ENCODE results near the gene KLF2.
"Not testable (repeated sequence)": the region's sequence is repeated elsewhere in the genome, so short reads cannot be mapped to it uniquely, and the experiment has no call there.

Gene KLF2

GRCh38 chr19:16338470-16339360, 14.1 kb downstream of the KLF2 start:
- DNase-seq = no peak

GRCh38 chr19:16339361-16339725, 14.7 kb downstream of the KLF2 start:
- DNase-seq = no peak

DNA sequence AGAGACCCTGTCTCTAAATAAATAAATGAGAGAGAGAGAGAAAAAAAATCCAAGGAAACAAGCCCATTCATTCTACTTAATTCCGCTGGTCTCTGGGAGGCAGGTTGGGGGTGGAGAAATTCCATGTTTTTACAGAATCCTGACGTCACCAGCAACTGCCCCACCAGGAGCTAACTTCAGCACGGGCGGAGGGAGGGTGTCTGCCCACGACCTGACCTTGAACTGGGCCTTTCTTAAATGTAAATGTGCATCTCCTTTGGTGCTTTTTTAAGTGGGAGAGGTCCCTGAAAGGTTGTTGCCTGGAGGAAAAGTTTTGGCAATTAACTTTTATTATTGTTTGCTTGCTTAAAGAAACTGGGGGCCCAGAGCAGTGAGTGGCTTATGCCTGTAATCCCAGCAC, 15.5 kb downstream of the KLF2 start:
- no peak for DNase-seq

GRCh38 chr19:16340654-16341053, 16.0 kb downstream of the KLF2 start:
- DNase-seq = no peak

- DNase-seq = no peak
These were observed 17.5 kb downstream of the KLF2 start for GRCh38 chr19:16342002-16342715.

DNA sequence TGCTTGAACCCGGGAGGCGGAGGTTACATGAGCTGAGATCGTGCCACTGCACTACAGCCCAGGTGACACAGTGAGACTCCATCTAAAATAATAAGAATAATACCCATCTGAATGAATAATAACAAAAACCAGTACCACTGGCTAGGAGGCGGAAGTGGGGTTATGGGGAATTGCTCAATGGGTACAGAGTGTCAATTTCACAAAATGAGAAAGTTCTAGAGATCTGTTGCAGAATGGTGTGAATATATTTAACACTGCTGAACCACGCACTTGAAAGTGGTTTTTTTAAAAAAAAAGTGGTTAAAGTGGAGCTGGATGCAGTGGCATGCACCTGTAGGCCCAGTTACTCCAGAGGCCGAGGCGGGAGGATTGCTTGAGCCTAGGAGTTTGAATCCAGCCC, 18.5 kb downstream of the KLF2 start:
- DNase-seq = no peak

GRCh38 chr19:16345457-16345856, 20.8 kb downstream of the KLF2 start:
- DNase-seq = no peak

GRCh38 chr19:16347099-16347498, 22.5 kb downstream of the KLF2 start:
- not testable (repeated sequence) for DNase-seq

- no peak for DNase-seq
These were observed 23.1 kb downstream of the KLF2 start for GRCh38 chr19:16347706-16348105.

DNA sequence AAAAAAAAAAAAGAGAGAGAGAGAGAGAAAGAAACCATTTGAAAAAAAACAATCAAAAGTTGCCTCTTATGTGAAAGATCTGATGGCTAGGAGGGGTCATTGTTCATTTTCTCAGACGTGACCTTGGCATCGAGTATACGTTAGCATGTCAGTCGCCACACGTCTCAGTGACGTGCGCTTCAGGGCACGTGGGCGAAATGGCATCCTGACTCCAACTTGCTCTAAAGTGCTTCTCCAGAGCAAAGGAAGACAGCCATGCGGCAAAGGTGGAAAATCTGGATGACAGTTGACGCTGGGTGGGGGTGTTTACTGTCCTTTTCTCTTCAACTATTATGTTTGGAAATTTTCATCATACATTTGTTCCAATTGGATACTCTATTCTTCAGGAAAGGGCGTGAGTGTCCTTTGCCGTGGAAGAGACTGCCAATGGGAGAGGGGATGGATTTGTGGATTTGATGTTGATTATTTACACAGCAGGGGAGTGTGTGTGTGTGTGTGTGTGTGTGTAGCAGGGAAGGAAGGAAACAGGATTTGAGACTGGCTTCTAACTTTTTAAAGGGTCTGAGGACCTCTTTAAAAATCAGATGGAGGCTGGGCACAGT, 25.0 kb downstream of the KLF2 start:
- no peak for DNase-seq

- no peak for DNase-seq
These were observed 26.6 kb downstream of the KLF2 start for GRCh38 chr19:16351133-16351809.

GRCh38 chr19:16355293-16356043, 30.8 kb downstream of the KLF2 start:
- DNase-seq = no peak

DNA sequence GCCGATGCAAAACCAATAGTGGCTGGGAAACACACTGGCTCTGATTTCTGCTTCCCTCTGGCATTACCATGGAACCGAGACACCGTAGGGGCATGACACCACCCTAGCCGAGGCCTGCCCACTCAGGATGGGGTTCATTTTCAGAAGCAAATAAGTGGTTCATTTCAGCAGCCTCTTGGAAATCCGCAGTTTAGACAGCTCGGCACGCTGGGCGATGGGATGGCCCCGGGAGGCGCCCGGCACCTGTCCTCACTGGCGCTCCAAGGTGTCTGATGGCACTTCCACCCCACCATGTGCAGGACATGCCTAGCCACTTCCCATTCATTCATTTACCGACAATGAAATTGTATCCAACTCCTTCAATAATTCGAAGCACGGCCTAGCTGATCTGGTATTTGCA, 33.8 kb downstream of the KLF2 start:
- DNase-seq = no peak

DNA sequence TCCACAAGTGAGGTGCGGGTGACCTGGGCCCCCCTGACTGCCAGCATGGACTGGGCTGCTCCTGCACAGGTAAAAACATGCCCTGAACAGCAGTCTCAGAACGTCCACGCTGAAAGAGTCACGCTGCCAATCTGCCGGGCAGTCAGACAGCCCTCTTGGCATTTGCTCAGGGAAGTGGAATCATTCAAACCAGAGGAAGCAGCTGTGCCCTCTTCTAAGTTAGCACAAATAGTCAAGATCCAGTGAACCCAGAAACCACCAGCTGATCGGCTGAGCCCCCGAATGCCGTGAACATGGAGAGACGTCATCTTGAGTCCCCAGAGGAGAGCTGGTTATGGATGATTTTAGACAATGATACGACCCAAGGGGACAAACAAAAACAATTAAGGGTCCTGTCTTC, 34.4 kb downstream of the KLF2 start:
- no peak for DNase-seq

DNA sequence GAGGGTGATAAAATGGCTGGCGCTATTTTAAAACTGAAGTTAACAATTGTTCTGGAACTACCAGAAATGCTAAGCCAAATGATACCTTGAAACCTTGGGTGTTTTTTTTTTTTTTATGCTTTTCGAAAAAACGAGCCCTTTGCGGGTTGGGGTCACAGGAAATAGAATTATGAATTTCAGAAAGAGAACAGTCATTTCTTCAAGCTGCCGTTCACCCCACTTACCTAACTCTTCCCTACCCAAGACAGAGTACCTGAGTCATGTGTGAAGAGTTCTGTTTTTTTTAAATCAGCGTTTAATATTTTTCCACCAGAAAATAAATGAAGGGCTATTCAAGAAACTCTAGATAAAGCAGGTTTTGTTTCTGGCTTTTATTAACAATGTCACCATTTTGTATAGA, 35.3 kb downstream of the KLF2 start:
- DNase-seq = no peak

DNA sequence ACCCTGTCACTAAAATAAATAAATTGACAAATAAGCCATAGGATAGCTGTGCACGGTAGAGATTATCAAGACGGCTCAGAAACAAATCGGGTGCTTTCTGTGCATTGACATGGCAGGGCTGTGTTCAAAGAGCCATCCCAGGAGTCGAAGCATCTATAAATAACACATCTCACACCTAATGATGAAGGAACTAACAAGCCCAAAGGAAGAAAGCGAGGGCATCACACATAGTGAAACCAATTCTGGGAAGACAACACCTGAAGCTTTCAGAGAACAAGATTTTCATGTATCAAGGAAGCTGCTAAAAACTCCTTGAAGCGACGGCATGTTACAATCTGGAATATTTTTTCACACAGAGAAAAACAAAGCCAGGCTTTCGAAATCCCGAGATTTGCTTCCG, 36.1 kb downstream of the KLF2 start:
- DNase-seq = no peak

GRCh38 chr19:16361254-16361653, 36.6 kb downstream of the KLF2 start:
- no peak for DNase-seq

DNA sequence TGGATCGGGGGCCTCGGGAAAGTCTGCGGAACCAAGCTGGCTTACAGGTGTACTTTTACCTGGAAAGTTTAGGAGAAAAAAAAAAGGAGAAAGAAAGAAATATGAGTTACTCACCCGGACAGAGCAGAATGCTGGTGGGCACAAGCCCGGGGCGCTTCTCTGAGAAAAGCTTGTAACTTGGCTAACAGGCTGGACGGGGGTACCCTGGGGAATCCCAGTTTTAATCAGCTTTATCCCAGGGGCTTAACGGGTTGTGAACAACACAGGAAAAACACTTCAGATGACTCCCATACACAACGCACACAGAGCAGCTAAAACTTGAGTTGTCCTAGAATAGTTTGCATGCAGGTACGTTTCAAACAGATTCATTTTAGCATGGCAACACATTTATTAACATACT, 37.3 kb downstream of the KLF2 start:
- DNase-seq = no peak

DNA sequence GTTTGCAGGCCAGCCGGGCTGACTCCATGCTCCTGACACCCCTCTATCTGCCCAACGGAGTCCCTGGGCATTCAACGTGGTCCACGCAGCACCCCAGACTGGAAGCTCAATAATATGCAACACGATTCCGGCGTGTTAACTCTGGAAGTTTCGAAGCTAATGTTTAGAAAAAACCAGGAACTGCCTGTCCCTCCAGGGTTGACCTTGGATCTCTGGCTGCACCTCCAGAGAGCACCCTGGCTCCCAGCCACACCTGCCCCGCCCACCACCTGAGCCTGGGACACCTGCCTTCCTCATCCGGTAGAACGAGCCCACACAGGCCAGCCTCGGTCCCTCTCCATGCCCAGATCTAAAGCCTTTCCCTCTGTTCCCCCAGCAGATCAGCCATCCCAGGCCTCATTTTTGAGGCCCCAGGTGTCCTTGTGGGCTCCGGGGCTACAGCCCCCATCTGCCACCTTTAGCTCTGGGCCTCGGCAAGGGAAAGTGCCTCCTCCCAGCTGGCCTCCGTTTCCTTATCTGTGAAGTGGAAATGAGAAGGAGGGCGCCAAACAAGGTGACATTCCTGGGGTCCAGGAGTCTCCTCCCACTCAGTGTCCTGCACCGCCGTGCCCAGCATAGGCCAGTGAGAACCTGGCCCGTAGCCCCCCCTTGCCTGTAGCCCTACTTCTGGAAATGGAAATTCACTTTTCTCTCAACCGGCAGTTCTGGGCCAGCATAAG, 38.7 kb downstream of the KLF2 start:
- DNase-seq = no peak

GRCh38 chr19:16363852-16364230, 39.2 kb downstream of the KLF2 start:
- DNase-seq = no peak

- no peak for DNase-seq
These were observed 39.7 kb downstream of the KLF2 start for GRCh38 chr19:16364231-16364865.

Data from hematopoietic multipotent progenitor cell treated with erythropoietin and hydrocortisone succinate and interleukin-3 and kit ligand, for 4 days (in vitro differentiated cells).